Esophagus muscularis mucosa (tissue), 4 donors: ENCODE measurements around the gene MAP4K4.

ENCODE experiments used
- EP300 ChIP-seq: sonication (generic); formaldehyde crosslinking; IDR thresholded peaks from one replicate; pipeline ENCODE4 v1.6.1; 2017; ENCODE audit warnings: antibody characterized with exemption
- POLR2A ChIP-seq: fragments of 450-650 bp; IDR thresholded peaks from one replicate; pipeline ENCODE4 v1.6.1; 2017; ENCODE audit warnings: antibody characterized with exemption, moderate library complexity, mild to moderate bottlenecking, low read depth
- POLR2AphosphoS5 ChIP-seq, 2 donors: sonication (generic); formaldehyde crosslinking; IDR thresholded peaks; one replicate each; pipeline ENCODE4 v1.6.1; 2017; ENCODE audit warnings: antibody characterized with exemption in 2 of 2
- TF ChIP-seq, protein P1 (sequence below), 3 experiments: fragments of 200-600 bp in 2 of 3; fragments of 450-650 bp in 1 of 3; sonication (generic) in 2 of 3; IDR thresholded peaks; one replicate each; pipeline ENCODE4 v1.5.1; 2017 to 2019; ENCODE audit warnings: antibody characterized with exemption in 3 of 3, mild to moderate bottlenecking in 2 of 3, moderate library complexity in 1 of 3

DNA sequence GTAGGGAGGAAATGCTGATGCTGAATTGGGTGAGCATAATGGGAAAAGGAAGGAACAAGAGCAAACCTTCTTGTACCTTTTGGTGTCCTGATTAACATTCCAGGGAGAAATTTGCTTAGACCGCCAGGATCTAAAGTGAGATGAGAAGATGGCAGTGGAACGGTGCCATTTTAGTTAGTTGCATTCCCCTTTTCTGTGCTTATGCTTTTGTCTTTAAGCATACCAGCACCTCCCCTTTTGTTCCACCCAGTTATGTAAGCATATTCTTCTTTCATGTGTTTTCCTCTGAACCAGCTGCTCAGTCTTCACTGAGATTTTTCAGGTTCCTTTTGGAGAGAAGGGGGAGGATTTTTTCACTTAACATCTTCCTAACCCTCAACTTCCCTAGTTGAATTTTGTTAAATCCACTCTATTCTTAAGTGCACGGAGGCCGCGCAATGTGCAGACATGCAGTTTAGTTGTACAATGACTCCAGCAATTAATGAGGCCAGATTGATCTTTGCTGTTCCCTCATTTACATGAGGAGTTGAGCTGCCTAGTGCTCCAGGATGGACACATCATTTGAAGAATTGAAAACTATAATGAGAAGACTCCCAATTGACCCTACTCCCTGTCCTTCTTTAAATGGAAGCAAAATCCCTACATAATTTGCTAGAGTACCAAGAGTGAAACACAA is 73.9 kb downstream of the MAP4K4 start:
- TF ChIP-seq, protein P1, sequence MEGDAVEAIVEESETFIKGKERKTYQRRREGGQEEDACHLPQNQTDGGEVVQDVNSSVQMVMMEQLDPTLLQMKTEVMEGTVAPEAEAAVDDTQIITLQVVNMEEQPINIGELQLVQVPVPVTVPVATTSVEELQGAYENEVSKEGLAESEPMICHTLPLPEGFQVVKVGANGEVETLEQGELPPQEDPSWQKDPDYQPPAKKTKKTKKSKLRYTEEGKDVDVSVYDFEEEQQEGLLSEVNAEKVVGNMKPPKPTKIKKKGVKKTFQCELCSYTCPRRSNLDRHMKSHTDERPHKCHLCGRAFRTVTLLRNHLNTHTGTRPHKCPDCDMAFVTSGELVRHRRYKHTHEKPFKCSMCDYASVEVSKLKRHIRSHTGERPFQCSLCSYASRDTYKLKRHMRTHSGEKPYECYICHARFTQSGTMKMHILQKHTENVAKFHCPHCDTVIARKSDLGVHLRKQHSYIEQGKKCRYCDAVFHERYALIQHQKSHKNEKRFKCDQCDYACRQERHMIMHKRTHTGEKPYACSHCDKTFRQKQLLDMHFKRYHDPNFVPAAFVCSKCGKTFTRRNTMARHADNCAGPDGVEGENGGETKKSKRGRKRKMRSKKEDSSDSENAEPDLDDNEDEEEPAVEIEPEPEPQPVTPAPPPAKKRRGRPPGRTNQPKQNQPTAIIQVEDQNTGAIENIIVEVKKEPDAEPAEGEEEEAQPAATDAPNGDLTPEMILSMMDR (IDR thresholded peaks at IDR 0.05), result no peak
- TF ChIP-seq POLR2AphosphoS5 (IDR thresholded peaks at IDR 0.05), result no peak
- no peak for TF ChIP-seq POLR2A
- no peak for TF ChIP-seq EP300
